ENCODE data around the gene TRIM71.

The TRIM71 gene

GRCh38 chr3:32813180-32813579 is 4.6 kb upstream of the TRIM71 start:
- no peak overlapping the region for H3K4me2 ChIP-seq (ENCODE audit: low read length, poor library complexity, severe bottlenecking)
- DNase-seq = no peak
- H2AFZ ChIP-seq (ENCODE audit: low read depth, low read length) = no peak overlapping the region
- H2BK5ac ChIP-seq (ENCODE audit: low read depth, low read length, poor library complexity, severe bottlenecking) = no peak overlapping the region
- H2BK120ac ChIP-seq (ENCODE audit: low read depth, low read length) = no peak overlapping the region
- peaks cover 17 to 33% of the 10 kb centered on the region in 2 experiments for H3K27me3 ChIP-seq (ENCODE audit: control insufficient read depth in 1 of 2, insufficient read depth in 1 of 2, low read length in 2 of 2)
- H3K14ac ChIP-seq (ENCODE audit: low read length in 2 of 2) = no peak overlapping the region
- no peak overlapping the region for H2BK15ac ChIP-seq (ENCODE audit: low read depth, poor library complexity, severe bottlenecking)
- WGBS = no CpG with 5 or more reads among the region's 2 CpGs
- no peak overlapping the region for H3K9ac ChIP-seq (ENCODE audit: low read length)
- peaks cover 18% of the 10 kb centered on the region for H3K4me1 ChIP-seq (ENCODE audit: control insufficient read depth, insufficient read depth, low read depth, low read length)
- no peak overlapping the region for H2BK12ac ChIP-seq (ENCODE audit: low read length in 2 of 2)
- no peaks in the 10 kb centered on the region for H3K79me1 ChIP-seq (replicated peaks; ENCODE audit: low read length, poor library complexity, severe bottlenecking)
- H3K27ac ChIP-seq (ENCODE audit: low read length, poor library complexity, severe bottlenecking) = no peak overlapping the region
- no peak overlapping the region for H3K4me3 ChIP-seq (ENCODE audit: insufficient read depth in 1 of 2, low read depth in 1 of 2, low read length in 2 of 2)
- H3K4ac ChIP-seq (ENCODE audit: low read depth in 1 of 2, low read length in 2 of 2) = no peak overlapping the region
- no peaks in the 10 kb centered on the region for H3K9me3 ChIP-seq (ENCODE audit: control insufficient read depth, low read length)
- no peak overlapping the region for H3K18ac ChIP-seq (ENCODE audit: low read depth in 1 of 2, low read length in 2 of 2)
- H3K23ac ChIP-seq (ENCODE audit: low read length in 2 of 2) = no peak overlapping the region
- peaks cover 0 to 2% of the 10 kb centered on the region in 2 experiments for H3K36me3 ChIP-seq (ENCODE audit: control insufficient read depth in 1 of 2, insufficient read depth in 2 of 2, low read depth in 1 of 2, low read length in 2 of 2)
- no peak overlapping the region for H4K91ac ChIP-seq (ENCODE audit: low read length)
- no peak overlapping the region for H4K8ac ChIP-seq (ENCODE audit: low read length)
- H2AK5ac ChIP-seq (ENCODE audit: low read length, severe bottlenecking) = no peak overlapping the region

GRCh38 chr3:32814361-32814760 is 3.4 kb upstream of the TRIM71 start:
- no peak overlapping the region for H2AK5ac ChIP-seq (ENCODE audit: low read length, severe bottlenecking)
- H4K91ac ChIP-seq (ENCODE audit: low read length) = no peak overlapping the region
- DNase-seq = no peak
- H2BK120ac ChIP-seq (ENCODE audit: low read depth, low read length) = no peak overlapping the region
- H3K36me3 ChIP-seq (ENCODE audit: control insufficient read depth in 1 of 2, insufficient read depth in 2 of 2, low read depth in 1 of 2, low read length in 2 of 2) = peaks cover 0 to 10% of the 10 kb centered on the region in 2 experiments
- H2BK5ac ChIP-seq (ENCODE audit: low read depth, low read length, poor library complexity, severe bottlenecking) = no peak overlapping the region
- H3K4me3 ChIP-seq (ENCODE audit: insufficient read depth in 1 of 2, low read depth in 1 of 2, low read length in 2 of 2) = no peak overlapping the region
- H3K14ac ChIP-seq (ENCODE audit: low read length in 2 of 2) = no peak overlapping the region
- peaks cover 5% of the 10 kb centered on the region for H3K9me3 ChIP-seq (ENCODE audit: control insufficient read depth, low read length)
- WGBS = 56% methylated on average over 3 of the region's 6 CpGs
- H3K27ac ChIP-seq (ENCODE audit: low read length, poor library complexity, severe bottlenecking) = no peak overlapping the region
- peaks cover 25% of the 10 kb centered on the region for H3K4me1 ChIP-seq (ENCODE audit: control insufficient read depth, insufficient read depth, low read depth, low read length)
- H3K18ac ChIP-seq (ENCODE audit: low read depth in 1 of 2, low read length in 2 of 2) = no peak overlapping the region
- no peak overlapping the region for H2AFZ ChIP-seq (ENCODE audit: low read depth, low read length)
- H3K79me1 ChIP-seq (replicated peaks; ENCODE audit: low read length, poor library complexity, severe bottlenecking) = no peaks in the 10 kb centered on the region
- H2BK15ac ChIP-seq (ENCODE audit: low read depth, poor library complexity, severe bottlenecking) = no peak overlapping the region
- H3K9ac ChIP-seq (ENCODE audit: low read length) = no peak overlapping the region
- no peak overlapping the region for H2BK12ac ChIP-seq (ENCODE audit: low read length in 2 of 2)
- no peak overlapping the region for H3K4me2 ChIP-seq (ENCODE audit: low read length, poor library complexity, severe bottlenecking)
- H3K4ac ChIP-seq (ENCODE audit: low read depth in 1 of 2, low read length in 2 of 2) = no peak overlapping the region
- H3K23ac ChIP-seq (ENCODE audit: low read length in 2 of 2) = no peak overlapping the region
- peaks cover 26 to 43% of the 10 kb centered on the region in 2 experiments for H3K27me3 ChIP-seq (ENCODE audit: control insufficient read depth in 1 of 2, insufficient read depth in 1 of 2, low read length in 2 of 2)
- no peak overlapping the region for H4K8ac ChIP-seq (ENCODE audit: low read length)

GRCh38 chr3:32815841-32816438 is 1.9 kb upstream of the TRIM71 start:
- no peak overlapping the region for H3K27ac ChIP-seq (ENCODE audit: low read length, poor library complexity, severe bottlenecking)
- no peak overlapping the region for H2AK5ac ChIP-seq (ENCODE audit: low read length, severe bottlenecking)
- peaks cover 41 to 59% of the 10 kb centered on the region in 2 experiments for H3K27me3 ChIP-seq (ENCODE audit: control insufficient read depth in 1 of 2, insufficient read depth in 1 of 2, low read length in 2 of 2)
- no peak overlapping the region for H2BK12ac ChIP-seq (ENCODE audit: low read length in 2 of 2)
- H3K4ac ChIP-seq (ENCODE audit: low read depth in 1 of 2, low read length in 2 of 2) = no peak overlapping the region
- H2AFZ ChIP-seq (ENCODE audit: low read depth, low read length) = no peak overlapping the region
- H4K8ac ChIP-seq (ENCODE audit: low read length) = no peak overlapping the region
- no peak overlapping the region for H2BK120ac ChIP-seq (ENCODE audit: low read depth, low read length)
- peaks cover 10% of the 10 kb centered on the region for H3K9me3 ChIP-seq (ENCODE audit: control insufficient read depth, low read length)
- 8% methylated on average over 11 of the region's 21 CpGs for WGBS
- H3K4me1 ChIP-seq (ENCODE audit: control insufficient read depth, insufficient read depth, low read depth, low read length) = peaks cover 25% of the 10 kb centered on the region
- no peak overlapping the region for H3K23ac ChIP-seq (ENCODE audit: low read length in 2 of 2)
- no peak overlapping the region for H3K9ac ChIP-seq (ENCODE audit: low read length)
- peak overlapping the region in 1 of 2 experiments; percentile 31 for H3K4me3 ChIP-seq (ENCODE audit: insufficient read depth in 1 of 2, low read depth in 1 of 2, low read length in 2 of 2)
- no peaks in the 10 kb centered on the region for H3K79me1 ChIP-seq (replicated peaks; ENCODE audit: low read length, poor library complexity, severe bottlenecking)
- H2BK5ac ChIP-seq (ENCODE audit: low read depth, low read length, poor library complexity, severe bottlenecking) = no peak overlapping the region
- no peak overlapping the region for H3K14ac ChIP-seq (ENCODE audit: low read length in 2 of 2)
- H2BK15ac ChIP-seq (ENCODE audit: low read depth, poor library complexity, severe bottlenecking) = no peak overlapping the region
- DNase-seq = no peak
- H3K36me3 ChIP-seq (ENCODE audit: control insufficient read depth in 1 of 2, insufficient read depth in 2 of 2, low read depth in 1 of 2, low read length in 2 of 2) = peaks cover 0 to 10% of the 10 kb centered on the region in 2 experiments
- H3K4me2 ChIP-seq (ENCODE audit: low read length, poor library complexity, severe bottlenecking) = peak overlapping the region; percentile 98
- H3K18ac ChIP-seq (ENCODE audit: low read depth in 1 of 2, low read length in 2 of 2) = no peak overlapping the region
- H4K91ac ChIP-seq (ENCODE audit: low read length) = no peak overlapping the region

GRCh38 chr3:32816439-32817256 is 1.1 kb upstream of the TRIM71 start:
- peaks cover 0 to 10% of the 10 kb centered on the region in 2 experiments for H3K36me3 ChIP-seq (ENCODE audit: control insufficient read depth in 1 of 2, insufficient read depth in 2 of 2, low read depth in 1 of 2, low read length in 2 of 2)
- H3K23ac ChIP-seq (ENCODE audit: low read length in 2 of 2) = no peak overlapping the region
- no peaks in the 10 kb centered on the region for H3K79me1 ChIP-seq (replicated peaks; ENCODE audit: low read length, poor library complexity, severe bottlenecking)
- H3K27ac ChIP-seq (ENCODE audit: low read length, poor library complexity, severe bottlenecking) = no peak overlapping the region
- DNase-seq = peak; percentile 21
- H2AK5ac ChIP-seq (ENCODE audit: low read length, severe bottlenecking) = no peak overlapping the region
- H3K9ac ChIP-seq (ENCODE audit: low read length) = no peak overlapping the region
- H3K9me3 ChIP-seq (ENCODE audit: control insufficient read depth, low read length) = peaks cover 10% of the 10 kb centered on the region
- peaks cover 28% of the 10 kb centered on the region for H3K4me1 ChIP-seq (ENCODE audit: control insufficient read depth, insufficient read depth, low read depth, low read length)
- H3K18ac ChIP-seq (ENCODE audit: low read depth in 1 of 2, low read length in 2 of 2) = no peak overlapping the region
- H2BK12ac ChIP-seq (ENCODE audit: low read length in 2 of 2) = no peak overlapping the region
- H3K4me3 ChIP-seq (ENCODE audit: insufficient read depth in 1 of 2, low read depth in 1 of 2, low read length in 2 of 2) = peak overlapping the region; percentile 62 to 68
- H3K4ac ChIP-seq (ENCODE audit: low read depth in 1 of 2, low read length in 2 of 2) = no peak overlapping the region
- H3K4me2 ChIP-seq (ENCODE audit: low read length, poor library complexity, severe bottlenecking) = peak overlapping the region; percentile 98
- H3K27me3 ChIP-seq (ENCODE audit: control insufficient read depth in 1 of 2, insufficient read depth in 1 of 2, low read length in 2 of 2) = peaks cover 48 to 66% of the 10 kb centered on the region in 2 experiments
- H4K91ac ChIP-seq (ENCODE audit: low read length) = no peak overlapping the region
- H2BK5ac ChIP-seq (ENCODE audit: low read depth, low read length, poor library complexity, severe bottlenecking) = no peak overlapping the region
- H4K8ac ChIP-seq (ENCODE audit: low read length) = no peak overlapping the region
- H3K14ac ChIP-seq (ENCODE audit: low read length in 2 of 2) = no peak overlapping the region
- WGBS = under 1% methylated on average over 76 of the region's 85 CpGs
- H2AFZ ChIP-seq (ENCODE audit: low read depth, low read length) = no peak overlapping the region
- no peak overlapping the region for H2BK120ac ChIP-seq (ENCODE audit: low read depth, low read length)
- no peak overlapping the region for H2BK15ac ChIP-seq (ENCODE audit: low read depth, poor library complexity, severe bottlenecking)
